Stimulated activated CD8-positive, alpha-beta memory T cell treated with anti-CD3 and anti-CD28 coated beads, Interleukin-7, amount 100 ng/mL, for 1 hour (primary cell): ENCODE measurements around the gene C1orf198.
"Not testable (repeated sequence)": the region's sequence is repeated elsewhere in the genome, so short reads cannot be mapped to it uniquely, and the experiment has no call there.

ENCODE experiments used
- DNase-seq, 2 donors: peaks; one replicate each; pipeline ENCODE4 v3.0.0-alpha.2; 2020; ENCODE audit warnings: low read depth in 2 of 2

The C1orf198 gene

GRCh38 chr1:230860617-230861384 is 7.5 kb downstream of the C1orf198 start:
- DNase-seq: no peak

DNA sequence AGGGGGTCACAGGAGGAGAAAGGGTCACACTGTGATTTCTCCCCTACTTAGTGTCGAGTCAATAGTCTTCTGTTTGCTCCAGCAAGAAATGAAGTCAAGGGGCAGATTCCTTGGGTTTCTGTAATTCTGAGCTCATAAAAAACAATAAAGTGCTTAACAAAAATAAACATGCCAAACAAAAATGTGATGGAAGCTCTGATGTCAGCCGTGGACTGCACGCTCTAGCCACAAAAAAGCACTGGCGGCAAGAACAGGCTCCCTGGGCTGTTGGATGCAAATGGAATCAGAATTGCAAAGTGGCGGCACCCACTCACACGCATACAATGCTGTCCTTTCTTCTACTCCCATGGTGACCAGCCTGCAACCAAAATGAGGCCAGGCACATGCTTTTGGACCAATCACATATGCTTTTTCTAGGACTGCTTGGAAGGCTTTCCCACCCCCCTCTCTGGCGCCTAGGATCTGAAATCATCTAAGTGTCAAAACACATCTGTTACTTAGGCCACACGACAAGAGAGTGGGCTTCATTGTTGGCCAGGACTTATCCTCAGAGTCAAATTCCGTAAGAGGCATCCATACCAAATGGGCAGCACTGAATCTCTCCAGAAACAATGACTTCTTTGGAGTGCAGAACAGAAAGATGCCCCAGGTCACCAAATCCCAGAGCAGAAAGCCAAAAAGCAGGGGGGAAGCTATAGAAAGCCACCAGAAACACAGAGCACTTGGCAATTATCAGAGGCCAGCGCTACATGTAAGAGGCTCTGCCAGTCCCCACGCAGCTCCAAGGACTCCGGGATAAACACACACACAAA is 9.2 kb downstream of the C1orf198 start:
- no peak for DNase-seq

- DNase-seq: no peak
These were observed 10.0 kb downstream of the C1orf198 start for GRCh38 chr1:230858236-230858820.

DNA sequence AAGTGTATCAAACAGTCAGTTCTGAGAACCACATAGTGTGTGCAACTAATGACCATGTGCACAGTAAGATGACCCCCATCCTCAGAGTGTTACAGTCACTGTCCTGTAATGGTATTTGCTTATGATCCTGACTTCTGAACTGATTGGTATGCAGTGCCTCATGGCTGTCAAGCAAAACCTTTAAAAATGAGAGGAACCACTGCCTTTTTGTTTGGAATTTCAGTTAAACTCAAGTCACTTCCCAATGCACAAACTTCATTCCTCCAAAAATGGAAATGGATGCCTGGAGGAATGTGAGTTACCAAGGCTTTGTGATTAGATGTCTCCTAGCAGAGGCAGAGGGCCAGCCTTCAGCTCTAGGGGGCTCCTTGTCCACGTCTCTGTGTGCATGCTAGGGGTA is 10.5 kb downstream of the C1orf198 start:
- DNase-seq: no peak

DNA sequence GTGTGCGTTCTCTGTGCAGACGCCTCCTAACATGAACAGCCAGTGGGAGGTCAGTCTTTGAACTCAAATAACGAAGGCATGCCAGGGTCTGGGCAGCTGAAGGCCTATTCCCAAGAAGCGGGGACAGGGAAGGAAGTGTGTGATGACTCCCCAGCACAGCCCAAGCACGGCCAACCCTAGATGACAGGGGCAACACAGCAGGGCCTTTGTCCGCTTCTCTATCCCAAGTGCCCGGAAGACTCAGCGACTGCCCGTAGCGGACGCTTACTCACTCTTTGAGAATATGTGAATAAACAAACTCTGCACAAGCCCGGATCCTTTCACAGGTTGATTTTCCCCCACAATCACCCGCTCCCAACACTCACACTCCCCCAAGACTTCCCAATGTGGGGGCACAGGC is 11.2 kb downstream of the C1orf198 start:
- no peak for DNase-seq

GRCh38 chr1:230855886-230856285 is 12.4 kb downstream of the C1orf198 start:
- no peak for DNase-seq

DNA sequence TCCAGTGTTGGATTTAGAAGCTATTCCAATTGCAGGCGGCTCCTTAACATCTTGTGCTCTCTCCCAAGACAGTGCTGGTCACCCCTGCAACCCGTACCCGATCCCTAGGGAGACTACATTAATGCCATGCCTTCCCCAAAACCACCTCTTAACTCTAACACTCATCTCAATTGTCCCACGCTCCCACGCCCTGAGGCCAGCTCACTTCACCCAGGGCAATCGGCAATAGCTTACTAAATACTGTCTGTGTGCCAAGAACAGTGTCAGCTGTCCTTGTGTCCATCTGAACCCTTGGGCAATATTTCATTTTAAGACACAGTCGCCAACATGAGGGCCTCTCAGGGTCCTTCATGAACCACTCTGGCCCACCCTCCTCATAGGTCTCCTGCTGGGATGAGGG is 13.9 kb downstream of the C1orf198 start:
- no peak for DNase-seq

DNA sequence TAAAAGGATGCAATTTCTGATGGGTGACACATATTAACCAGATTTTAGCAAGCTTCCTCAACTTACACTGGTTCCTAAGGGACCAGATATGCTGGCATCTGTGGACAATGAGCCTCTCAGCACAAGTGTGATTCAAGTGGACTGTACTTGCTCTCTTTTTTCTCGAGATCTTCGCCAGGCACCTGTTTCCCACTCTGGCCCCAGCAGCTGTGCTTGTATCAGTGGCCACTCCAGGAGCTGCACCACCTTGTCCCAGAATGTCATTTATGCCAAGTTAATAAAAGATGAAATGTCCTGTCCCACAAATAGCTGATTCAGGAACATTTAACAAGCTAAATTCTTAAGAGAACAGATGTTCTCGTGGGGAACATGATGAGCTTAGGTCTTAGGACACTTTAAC is 14.6 kb downstream of the C1orf198 start:
- DNase-seq: no peak

GRCh38 chr1:230852959-230853358 is 15.4 kb downstream of the C1orf198 start:
- DNase-seq: no peak

- DNase-seq: no peak
These were observed 17.0 kb downstream of the C1orf198 start for GRCh38 chr1:230851291-230851691.

- DNase-seq: no peak
These were observed 17.8 kb downstream of the C1orf198 start for GRCh38 chr1:230850547-230850946.

GRCh38 chr1:230849451-230850224 is 18.7 kb downstream of the C1orf198 start:
- no peak for DNase-seq

GRCh38 chr1:230848235-230848634 is 20.1 kb downstream of the C1orf198 start:
- DNase-seq: no peak

GRCh38 chr1:230845184-230845583 is 23.1 kb downstream of the C1orf198 start:
- DNase-seq: not testable (repeated sequence)

DNA sequence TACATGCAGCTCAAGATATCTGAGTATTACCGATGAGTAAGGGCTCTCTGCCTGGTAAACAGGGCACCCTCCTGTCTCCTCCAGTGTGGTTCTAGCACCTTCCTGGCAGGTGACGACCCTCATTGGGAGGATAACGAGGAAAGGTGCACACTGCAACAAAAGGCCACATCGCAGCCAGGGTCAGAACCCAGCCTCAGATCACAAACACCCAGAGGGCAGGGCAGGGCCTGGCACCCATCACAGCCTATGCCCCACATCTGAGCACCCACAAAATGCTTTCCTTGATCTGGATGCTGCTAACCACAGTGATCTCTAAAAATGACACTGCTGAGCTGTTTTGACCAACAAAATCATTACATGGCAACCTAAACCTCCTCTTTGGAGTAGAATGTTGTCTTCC is 23.8 kb downstream of the C1orf198 start:
- DNase-seq: no peak

- DNase-seq: no peak
These were observed 24.6 kb downstream of the C1orf198 start for GRCh38 chr1:230843503-230844309.

DNA sequence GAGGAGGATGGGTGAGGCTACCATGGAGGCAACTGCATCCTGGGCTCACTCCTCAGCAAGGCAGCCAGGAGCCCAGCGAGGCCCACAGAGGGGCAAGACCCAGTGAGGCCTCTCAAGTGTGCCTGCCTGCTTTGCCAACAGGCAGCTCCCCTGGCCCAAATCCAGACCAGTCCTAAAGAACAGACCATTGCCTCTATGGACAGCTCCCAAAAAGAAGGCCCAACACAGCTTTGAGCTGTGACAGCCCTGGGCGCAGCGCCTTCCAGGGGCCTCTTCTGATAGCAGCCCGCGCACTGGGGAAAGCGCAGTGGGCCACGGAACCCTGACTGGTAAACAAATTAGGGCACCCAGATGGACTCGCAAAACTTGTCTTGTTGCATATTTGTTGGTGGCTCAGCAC is 25.5 kb downstream of the C1orf198 start:
- DNase-seq: no peak

GRCh38 chr1:230839173-230839572 is 29.1 kb downstream of the C1orf198 start:
- DNase-seq: no peak

GRCh38 chr1:230836793-230837192 is 31.5 kb downstream of the C1orf198 start:
- no peak for DNase-seq

GRCh38 chr1:230836347-230836746 is 32.0 kb downstream of the C1orf198 start:
- DNase-seq: no peak

DNA sequence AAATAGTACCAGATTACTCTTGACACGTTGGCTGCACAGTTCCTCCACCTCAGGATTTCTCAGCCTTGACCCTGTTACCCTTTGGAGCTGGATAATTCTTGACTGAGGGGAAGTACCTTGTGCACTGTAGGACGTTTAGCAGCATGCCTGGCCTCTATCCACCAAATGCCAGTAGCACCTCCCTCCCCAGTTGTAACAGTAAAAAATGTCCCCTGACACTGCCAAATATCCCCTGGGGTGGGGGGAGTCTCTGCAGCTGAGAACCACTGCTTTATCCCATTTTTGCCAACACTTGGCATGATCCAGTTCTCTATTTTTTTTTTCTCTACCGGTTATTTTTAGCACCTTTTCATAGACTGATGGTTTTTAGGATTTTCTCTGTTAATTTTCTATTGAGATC is 34.0 kb downstream of the C1orf198 start:
- DNase-seq: no peak
